GM18873 (cell line): ENCODE data around the gene DMRTC1B.
"Not testable (repeated sequence)": the region's sequence is repeated elsewhere in the genome, so short reads cannot be mapped to it uniquely, and the experiment has no call there.

Experiments
- ATAC-seq: cut with Tn5 transposase; IDR thresholded peaks from one replicate; pipeline ENCODE4 v1.9.1; 2021; ENCODE audit warnings: mild to moderate bottlenecking, moderate library complexity, moderate number of reproducible peaks; ENCODE audit not compliant: unreplicated experiment, low FRiP score

The DMRTC1B gene, protein sequence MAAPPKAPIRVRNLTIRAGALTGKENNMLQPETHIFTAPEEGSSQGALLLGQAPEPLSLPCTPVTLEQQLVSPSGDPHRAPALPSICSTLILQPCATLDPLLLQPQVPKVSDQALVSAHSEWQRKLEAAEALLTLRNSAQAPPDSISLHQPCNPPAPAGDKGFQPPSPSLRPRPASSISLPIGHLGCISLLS

DNA sequence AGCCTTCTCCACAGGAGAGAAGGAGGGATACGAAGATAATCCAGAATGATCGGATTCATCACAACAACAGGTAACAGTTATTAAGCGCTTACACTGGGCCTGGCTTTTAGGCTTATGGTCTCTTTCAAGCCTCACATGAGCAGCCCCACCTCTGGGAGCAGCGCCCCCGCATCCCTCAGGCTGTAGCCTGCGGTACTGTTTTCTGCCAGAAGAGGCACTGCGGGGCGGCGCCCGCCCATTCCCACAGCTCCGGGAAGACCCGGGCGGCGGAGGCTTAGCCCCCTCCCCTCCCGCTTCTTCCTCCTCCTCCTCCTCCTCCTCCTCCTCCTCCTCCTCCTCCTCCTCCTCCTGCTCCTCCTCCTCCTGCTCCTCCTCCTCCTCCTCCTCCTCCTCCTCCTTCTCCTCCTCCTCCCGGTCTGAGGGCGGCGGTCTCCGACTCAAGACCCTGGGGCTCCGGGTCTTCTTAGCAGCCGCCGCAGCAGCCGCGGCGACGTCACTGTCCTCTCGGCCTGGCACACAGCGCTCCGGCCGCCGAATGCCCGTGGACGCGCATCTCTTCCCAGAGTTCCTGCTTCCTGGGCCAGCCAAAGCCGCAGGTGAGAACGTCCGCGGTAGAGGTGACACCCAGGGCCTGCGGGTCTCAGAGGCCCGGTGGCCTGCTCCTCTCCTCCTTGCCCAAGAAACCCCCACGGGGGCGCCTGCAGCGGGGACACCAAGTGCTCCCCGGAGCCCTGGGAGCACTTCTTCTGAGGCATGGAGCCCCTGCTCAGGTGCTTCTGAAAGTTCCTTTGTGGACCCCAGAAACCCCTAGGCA lies at the start of gene DMRTC1B:
TSS of gene DMRTC1B (plus strand) at position 238 of the 814 bp plus-strand sequence. CDS start 68,246 bp downstream, outside the sequence.
- ATAC-seq, result peak; percentile 60

DNA sequence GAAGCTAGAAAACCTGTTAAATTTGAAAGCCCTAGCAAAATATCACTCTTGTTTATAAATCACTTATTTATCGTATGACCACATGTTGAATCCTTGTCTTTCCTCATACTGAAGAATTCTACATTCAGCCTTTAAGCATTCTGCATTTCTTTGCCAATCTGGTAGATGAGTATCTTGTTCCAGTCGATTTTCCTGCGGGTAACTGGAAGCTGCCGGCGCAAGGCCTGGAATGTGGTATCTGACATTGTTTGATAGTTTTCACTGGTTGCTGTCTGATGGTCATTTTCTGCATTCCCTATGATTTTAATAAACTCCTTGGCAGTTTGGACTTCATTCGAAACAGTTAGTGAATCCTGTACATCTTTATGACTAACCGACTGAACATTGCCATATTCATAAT lies 48.8 kb upstream of the DMRTC1B start:
- ATAC-seq, result no peak

DNA sequence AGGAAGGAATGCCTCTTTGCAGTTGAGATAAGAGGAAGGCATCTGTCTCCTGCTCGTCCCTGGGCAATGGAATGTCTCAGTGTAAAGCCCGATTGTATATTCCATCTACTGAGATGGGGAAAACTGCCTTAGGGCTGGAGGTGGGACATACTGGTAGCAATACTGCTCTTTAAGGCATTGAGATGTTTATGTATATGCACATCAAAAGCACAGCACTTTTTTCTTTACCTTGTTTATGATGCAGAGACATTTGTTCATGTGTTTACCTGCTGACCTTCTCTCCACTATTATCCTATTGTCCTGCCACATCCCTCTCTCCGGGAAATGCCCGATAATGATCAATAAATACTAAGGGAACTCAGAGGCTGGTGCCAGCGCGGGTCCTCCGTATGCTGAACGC lies 43.1 kb upstream of the DMRTC1B start:
- not testable (repeated sequence) for ATAC-seq

DNA sequence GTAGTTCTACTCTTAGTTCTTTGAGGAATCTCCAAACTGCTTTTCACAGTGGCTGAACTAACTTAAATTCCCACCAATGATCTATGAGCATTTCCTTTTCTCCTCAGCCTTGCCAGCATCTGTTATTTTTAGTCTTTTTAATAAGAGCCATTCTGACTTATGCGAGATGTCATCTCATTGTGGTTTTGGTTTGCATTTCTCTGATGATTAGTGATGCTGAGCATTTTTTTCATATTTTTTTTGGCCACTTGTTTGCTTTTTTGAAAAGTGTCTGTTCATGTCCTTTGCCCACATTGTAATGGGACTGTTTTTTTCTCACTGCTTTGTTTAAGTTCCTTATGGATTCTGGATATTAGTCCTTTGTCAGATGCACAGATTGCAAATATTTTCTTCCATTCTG lies 41.1 kb upstream of the DMRTC1B start:
- ATAC-seq, result no peak

DNA sequence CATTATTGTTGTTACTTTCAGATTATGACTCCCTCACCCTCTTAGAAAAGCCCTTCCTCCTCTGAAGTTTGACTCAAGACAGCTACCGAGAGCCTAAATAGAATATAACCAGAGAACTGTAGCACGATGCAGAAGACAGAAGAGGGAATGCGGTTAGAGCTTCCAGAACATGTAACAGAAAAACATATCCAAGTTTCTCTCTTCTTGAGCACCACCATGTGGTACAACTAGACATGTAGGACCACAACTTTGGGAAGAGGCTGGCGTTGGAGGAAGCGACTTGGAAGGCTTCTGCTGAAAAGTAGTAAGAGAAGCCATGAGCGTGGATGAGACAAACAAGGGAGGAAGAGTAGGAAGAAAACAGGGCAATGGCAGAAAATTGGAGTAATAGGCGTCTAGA lies 31.1 kb upstream of the DMRTC1B start:
- ATAC-seq, result not testable (repeated sequence)

DNA sequence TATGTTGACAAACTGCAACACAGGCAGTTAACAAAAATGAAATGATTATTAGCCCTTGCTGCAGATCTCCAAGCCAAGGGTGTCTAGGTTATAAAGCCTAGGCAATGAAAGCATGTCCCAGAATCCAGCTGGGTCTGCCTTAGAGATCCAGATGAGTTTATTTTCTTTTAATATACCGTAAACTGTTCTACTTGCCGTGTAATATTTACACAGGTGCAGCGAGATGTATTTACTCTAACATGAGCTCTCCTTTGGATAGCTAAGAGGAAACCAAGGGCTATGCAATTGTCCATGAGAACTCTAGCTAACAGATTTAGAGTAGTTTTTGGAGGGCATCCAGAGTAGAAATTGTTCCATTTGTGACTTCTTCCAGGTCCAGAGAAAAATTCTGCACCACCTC lies 28.1 kb upstream of the DMRTC1B start:
- ATAC-seq, result not testable (repeated sequence)

DNA sequence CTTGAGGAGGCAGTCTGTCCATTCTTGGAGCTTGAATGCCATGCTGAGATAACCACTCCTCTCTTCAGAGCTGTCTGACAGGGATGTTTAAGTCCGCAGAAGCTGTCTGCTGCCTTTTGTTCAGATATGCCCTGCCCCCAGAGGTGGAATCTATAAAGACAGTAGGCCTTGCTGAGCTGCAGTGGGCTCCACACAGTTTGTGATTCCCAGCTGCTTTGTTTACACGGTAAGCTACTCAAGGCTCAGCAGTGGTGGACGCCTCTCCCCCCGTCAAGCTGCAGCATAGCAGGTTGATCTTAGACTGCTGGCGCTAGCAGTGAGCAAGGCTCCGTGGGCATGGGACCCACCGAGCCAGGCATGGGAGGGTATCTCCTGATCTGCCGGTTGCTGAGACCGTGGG lies 16.2 kb upstream of the DMRTC1B start:
- not testable (repeated sequence) for ATAC-seq

DNA sequence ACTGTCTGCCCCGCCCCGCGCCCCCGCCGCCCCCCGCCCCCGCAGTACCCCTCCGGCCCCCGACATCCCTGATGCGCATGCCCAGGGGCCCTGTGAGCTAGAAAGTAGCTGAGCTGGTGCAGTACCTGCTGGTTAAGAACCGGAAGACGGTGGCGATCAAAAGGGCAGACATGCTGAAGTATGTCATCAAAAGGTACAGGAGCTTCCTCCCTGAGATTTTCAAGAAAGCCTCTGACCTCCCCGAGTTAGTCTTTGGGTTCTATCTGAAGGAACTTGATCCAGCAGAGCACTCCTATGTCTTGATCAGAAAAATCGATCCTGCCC lies 739 bp downstream of the DMRTC1B start:
- ATAC-seq, result peak; percentile 72

DNA sequence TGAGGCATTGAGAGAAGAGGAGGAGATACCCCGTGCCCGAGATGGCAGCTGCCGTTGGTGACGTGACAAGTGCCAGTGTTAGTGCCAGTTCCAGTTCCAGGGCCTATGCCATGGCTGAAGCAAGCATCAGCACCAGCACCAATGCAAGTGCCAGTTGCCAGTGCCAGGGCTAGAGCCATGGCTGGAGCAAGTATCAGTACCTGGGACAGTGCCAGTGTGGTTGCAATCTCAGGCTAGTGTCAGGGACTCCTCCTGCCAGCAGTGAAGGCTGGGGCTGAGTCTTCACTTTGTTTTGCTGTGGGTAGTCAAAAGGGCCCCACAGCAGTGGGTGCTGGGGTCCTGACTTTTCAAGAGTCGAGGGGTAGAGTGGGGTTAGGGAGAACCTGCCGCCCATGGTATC lies 1.5 kb downstream of the DMRTC1B start:
- not testable (repeated sequence) for ATAC-seq

DNA sequence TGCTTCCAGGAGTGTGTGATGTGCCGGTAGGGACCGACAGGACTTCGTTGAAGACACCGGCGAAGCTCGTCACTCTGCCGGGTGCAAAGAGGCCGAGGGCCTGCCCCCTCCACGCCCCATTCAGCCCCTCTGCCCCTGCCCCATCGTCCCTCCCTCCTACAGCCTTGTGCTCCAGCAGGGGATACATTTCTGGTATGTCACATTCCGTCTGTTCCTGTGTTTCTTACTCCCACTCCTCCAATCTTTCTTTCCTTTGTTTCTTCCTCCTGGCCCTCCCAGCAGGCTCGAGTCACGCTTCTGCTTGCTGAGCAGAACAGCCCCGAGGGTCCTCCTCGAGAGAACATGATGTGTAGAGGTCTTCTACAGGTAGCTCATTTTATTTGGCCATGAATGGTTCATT lies 5.9 kb downstream of the DMRTC1B start, which contains the start of gene FAM236B:
TSS of gene FAM236B (minus strand) at position 101 of the 400 bp plus-strand sequence. CDS start at position 1, 100 bp downstream.
- not testable (repeated sequence) for ATAC-seq

DNA sequence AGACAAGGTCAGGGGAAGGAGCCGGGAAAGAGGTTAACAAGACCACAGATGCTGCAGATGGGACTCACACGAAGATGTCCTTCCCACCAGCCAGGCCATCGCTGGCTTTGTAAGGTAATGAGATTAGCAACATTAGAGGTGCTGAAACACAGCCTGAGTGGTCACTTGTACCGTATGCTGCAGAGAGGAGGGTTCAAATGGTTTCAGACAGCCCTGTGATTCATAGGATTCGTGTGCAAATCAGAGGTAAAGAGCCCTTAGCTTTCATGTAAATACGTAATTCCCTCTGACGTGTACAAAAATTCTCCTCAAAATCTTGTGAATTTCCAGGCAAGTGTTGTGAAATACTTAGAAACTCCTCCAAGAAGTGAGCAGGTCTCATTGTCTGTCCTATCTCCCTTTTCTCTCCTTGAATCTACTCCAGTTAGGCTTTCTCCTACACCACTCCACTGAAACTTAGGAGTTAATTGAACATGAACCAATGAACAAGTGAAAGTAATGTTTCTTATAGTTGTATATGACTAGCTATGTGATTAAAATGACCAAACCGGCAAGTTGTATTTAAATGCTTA lies 6.8 kb downstream of the DMRTC1B start:
- ATAC-seq, result not testable (repeated sequence)

DNA sequence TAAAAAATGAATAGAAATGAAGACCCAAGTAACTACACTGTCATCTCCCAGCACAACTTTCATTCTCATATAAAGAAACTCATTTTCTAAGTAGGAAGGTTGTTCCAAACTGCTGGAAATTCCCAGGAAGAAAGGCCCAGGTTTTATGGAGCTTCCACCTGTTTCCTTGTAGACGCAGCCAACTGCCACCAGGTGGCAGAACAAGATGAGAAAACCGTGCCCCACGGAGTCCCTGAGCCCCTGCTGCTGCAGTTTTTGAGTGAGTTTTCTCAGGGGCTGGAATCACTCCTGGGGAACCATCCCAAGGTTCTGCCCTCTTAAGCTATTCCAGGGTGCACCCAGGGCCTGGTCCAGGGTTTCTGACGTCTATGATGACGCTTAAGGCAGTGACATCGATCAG lies 7.3 kb downstream of the DMRTC1B start:
- ATAC-seq, result not testable (repeated sequence)

DNA sequence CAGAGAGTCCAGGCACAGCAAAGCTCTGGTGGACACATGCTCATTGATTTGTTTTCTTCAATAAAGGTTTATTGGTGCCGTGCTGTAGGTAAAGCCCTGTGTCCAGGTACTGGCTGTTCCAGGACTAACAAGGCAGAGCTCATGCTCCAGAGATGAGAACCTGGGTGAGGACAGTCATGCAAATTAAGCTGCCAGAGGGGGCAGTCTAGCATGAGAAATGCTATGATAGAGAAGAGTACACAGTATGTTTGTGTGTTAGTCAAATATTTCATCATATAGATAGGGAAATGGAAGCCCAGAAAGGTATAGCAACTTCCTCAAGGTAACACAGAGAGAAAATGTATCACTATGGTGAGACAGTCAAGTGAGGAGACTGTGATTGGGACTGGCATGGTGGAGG lies 11.5 kb downstream of the DMRTC1B start:
- ATAC-seq, result not testable (repeated sequence)

DNA sequence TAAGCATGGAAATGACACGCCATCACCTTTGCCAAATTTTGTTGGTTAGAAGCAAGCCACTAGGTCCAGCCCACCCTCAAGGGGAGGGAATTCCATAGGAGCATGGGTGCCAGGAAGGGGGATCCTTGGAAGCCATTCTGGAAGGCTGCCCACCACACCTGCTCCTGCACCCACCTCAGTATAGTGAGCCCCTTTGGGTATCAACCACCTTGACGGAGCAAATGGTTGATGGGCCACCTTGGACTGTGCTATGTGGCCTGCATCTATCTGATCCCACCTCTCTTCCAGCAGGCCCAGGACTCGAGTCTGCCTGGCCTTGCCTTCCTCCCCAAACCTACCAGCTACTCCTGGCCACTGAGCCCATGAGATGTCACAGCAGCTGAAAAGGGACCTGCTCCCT lies 13.7 kb downstream of the DMRTC1B start:
- not testable (repeated sequence) for ATAC-seq

DNA sequence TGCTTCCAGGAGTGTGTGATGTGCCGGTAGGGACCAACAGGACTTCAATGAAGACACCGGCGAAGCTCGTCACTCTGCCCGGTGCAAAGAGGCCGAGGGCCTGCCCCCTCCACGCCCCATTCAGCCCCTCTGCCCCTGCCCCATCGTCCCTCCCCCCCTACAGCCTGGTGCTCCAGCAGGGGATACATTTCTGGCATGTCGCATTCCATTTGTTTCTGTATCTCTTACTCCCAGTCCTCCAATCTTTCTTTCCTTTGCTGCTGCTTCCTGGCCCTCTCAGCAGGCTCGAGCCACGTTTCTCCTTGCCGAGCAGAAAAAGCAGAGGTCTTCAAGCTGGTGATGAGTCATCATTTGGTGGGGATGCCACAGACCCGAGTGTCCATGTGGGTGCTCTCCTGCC lies 31.4 kb downstream of the DMRTC1B start, which contains the start of gene FAM236D:
TSS of gene FAM236D (minus strand) at position 101 of the 400 bp plus-strand sequence. CDS start at position 1, 100 bp downstream.
- not testable (repeated sequence) for ATAC-seq

DNA sequence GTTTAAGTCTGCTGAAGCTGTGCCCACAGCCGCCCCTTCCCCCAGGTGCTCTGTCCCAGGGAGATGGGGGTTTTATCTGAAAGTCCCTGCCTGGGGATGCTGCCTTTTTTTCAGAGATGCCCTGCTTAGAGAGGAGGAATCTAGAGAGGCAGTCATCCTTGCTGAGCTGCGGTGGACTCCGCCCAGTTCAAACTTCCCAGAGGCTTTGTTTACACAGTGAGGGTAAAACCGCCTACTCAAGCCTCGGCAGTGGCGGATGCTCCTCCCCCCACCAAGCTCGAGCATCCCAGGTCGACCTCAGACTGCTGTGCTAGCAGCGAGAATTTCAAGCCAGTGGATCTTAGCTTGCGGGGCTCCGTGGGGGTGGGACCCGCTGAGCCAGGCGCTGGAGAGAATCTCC lies 54.0 kb downstream of the DMRTC1B start:
- ATAC-seq, result not testable (repeated sequence)

DNA sequence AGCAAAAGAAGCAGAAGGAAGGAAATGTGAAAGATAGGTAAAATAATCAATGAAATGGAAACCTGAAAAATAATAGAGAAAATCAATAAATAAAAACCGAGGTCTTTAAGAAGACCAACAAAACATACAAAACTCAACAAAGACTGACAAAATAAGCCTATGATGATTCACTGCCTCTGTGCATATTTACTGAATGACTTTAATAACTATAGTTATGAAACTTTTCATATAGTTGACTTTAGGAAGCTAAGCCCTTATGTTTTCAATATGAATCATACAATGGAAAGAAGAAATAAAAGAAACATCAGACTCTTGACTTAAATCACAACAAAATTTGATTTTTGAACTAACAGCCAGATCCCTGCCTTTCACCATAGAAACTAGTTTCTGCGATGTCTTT lies 60.8 kb downstream of the DMRTC1B start:
- not testable (repeated sequence) for ATAC-seq

DNA sequence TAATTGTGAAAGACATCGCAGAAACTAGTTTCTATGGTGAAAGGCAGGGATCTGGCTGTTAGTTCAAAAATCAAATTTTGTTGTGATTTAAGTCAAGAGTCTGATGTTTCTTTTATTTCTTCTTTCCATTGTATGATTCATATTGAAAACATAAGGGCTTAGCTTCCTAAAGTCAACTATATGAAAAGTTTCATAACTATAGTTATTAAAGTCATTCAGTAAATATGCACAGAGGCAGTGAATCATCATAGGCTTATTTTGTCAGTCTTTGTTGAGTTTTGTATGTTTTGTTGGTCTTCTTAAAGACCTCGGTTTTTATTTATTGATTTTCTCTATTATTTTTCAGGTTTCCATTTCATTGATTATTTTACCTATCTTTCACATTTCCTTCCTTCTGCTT lies 106.2 kb downstream of the DMRTC1B start:
- not testable (repeated sequence) for ATAC-seq

DNA sequence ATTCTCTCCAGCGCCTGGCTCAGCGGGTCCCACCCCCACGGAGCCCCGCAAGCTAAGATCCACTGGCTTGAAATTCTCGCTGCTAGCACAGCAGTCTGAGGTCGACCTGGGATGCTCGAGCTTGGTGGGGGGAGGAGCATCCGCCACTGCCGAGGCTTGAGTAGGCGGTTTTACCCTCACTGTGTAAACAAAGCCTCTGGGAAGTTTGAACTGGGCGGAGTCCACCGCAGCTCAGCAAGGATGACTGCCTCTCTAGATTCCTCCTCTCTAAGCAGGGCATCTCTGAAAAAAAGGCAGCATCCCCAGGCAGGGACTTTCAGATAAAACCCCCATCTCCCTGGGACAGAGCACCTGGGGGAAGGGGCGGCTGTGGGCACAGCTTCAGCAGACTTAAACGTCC lies 113.0 kb downstream of the DMRTC1B start:
- ATAC-seq, result not testable (repeated sequence)
